Stimulated activated CD8-positive, alpha-beta memory T cell treated with anti-CD3 and anti-CD28 coated beads, Interleukin-7, amount 100 ng/mL, for 4 hours (primary cell): ENCODE measurements around the gene SMIM28.
"Not testable (repeated sequence)": the region's sequence is repeated elsewhere in the genome, so short reads cannot be mapped to it uniquely, and the experiment has no call there.

Source experiments
- DNase-seq, 2 donors: peaks; one replicate each; pipeline ENCODE4 v3.0.0-alpha.2; 2020; ENCODE audit warnings: low read depth in 2 of 2

The SMIM28 gene

DNA sequence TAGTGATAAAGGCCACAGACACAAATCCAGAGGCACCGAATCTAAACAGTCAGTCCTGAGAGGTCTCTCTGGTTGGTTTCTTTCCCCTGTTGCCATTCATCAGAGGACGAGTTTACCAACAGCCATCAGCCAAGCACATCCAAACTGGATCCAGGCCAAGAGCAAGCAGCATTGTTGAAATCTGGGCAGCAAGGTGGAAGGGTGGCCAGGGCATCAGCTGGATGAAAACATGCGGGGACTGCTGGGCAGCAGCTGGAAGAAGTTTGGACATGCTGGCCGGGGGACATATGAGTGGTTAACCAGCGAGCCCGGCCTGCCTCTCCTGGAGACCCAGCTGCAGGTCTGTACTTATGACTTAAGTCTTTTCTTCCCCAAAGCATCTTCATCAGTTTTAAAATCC lies at the start of gene SMIM28:
TSS of gene SMIM28 (plus strand) at position 62 of the 400 bp plus-strand sequence. CDS start at position 230, 168 bp downstream.
- no peak for DNase-seq

DNA sequence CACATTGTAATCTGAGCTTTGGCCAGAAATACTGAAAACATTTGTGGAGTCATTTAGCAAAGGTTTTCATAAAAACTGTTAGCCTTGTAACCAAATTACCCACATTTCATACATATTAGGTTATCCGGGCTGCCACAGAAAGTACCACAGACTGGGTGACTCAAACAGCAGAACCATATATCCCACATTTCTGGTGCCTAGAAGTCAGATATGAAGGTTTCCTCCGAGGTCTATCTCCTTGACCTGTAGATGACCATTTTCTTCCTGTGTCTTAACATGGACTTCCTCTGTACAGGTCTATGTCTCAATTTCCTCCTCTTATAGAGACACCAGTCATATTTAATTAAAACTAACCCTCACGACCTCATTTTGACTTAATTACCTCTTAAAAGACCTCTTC lies 49.5 kb upstream of the SMIM28 start:
- DNase-seq: no peak

DNA sequence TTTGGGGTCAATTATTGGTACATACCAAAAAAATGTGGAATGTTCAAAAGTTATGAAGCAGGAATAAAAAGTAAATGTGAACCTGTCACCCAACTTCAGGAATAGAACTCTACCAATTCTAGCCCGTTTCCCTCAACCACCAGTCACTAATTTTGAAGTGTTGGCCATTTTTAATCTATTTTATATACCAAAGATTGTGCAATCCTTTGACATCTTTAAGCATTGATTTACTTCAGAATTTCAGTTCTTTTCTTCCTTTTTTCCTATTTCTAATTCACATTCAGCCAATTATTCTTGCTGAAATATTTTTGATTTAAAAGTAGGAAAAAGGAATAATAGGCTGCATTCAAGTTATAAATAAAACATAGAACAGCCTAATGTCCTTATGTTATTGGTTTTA lies 46.9 kb upstream of the SMIM28 start:
- DNase-seq: no peak

DNA sequence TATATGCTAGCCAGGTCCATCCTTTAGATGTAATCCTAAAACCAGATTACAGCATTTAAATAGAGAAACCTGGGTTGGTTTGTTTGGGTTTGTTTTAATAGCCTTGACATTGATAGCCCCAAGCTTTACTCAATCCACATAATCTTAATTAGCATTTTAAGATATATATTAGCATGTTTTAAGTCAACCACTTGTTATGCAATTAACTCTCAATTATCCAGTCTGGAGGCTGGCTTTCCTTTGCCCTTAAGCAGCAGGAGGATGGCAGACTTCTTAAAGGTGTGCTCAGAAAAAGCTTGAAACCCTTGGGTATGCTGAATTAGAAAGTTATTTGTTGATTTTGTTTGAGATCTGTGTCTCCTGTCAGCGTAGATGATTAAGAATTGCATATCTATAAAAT lies 46.3 kb upstream of the SMIM28 start:
- DNase-seq: no peak

DNA sequence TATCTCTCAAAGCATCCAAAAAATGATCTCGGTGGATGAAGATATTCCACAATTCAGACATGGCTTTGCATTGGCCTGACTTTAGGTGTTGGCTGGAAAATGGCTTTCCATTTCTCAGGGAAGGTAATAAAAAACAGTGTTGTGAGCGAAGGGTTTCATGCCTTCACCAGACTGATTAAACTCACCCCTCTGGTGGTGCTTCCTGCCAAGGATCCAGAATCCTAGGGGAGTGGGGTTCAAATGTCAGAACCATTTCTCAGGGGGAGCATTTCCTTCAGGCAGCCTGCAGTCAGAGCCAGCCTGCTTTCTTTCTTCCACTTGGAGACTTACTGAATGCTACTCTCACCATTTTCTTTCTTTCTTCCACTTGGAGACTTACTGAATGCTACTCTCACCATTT lies 45.7 kb upstream of the SMIM28 start:
- DNase-seq: no peak

DNA sequence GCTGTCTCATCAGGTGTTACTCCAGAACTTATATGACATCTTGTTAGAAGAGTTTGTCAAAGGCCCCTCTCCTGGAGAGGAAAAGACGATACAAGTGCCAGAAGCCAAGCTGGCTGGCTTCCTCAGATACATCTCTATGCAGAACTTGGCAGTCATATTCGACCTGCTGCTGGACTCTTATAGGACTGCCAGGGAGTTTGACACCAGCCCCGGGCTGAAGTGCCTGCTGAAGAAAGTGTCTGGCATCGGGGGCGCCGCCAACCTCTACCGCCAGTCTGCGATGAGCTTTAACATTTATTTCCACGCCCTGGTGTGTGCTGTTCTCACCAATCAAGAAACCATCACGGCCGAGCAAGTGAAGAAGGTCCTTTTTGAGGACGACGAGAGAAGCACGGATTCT lies 43.7 kb upstream of the SMIM28 start:
- DNase-seq: no peak

DNA sequence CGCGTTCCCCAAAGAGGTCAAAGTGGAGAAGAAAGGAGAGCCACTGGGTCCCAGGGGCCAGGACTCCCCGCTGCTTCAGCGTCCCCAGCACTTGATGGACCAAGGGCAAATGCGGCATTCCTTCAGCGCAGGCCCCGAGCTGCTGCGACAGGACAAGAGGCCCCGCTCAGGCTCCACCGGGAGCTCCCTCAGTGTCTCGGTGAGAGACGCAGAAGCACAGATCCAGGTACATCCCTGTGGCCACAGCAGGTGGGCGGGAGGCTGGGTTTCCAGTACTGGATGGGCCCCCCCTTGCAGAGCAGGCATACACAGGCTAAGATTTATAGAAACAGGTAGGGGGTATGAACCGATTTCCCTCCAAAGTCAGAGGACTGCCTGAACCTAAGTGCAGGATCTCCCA lies 42.7 kb upstream of the SMIM28 start:
- DNase-seq: no peak

DNA sequence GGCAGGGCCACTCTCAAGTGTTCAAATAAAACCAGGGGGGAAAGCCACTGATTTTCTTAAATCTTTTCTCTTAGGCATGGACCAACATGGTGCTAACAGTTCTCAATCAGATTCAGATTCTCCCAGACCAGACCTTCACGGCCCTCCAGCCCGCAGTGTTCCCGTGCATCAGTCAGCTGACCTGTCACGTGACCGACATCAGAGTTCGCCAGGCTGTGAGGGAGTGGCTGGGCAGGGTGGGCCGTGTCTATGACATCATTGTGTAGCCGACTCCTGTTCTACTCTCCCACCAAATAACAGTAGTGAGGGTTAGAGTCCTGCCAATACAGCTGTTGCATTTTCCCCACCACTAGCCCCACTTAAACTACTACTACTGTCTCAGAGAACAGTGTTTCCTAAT lies 41.5 kb upstream of the SMIM28 start:
- no peak for DNase-seq

DNA sequence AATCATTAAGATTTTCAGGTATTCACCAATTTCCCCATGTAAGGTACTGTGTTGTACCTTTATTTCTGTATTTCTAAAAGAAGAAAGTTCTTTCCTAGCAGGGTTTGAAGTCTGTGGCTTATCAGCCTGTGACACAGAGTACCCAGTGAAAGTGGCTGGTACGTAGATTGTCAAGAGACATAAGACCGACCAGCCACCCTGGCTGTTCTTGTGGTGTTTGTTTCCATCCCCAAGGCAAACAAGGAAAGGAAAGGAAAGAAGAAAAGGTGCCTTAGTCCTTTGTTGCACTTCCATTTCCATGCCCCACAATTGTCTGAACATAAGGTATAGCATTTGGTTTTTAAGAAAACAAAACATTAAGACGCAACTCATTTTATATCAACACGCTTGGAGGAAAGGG lies 40.6 kb upstream of the SMIM28 start:
- no peak for DNase-seq

DNA sequence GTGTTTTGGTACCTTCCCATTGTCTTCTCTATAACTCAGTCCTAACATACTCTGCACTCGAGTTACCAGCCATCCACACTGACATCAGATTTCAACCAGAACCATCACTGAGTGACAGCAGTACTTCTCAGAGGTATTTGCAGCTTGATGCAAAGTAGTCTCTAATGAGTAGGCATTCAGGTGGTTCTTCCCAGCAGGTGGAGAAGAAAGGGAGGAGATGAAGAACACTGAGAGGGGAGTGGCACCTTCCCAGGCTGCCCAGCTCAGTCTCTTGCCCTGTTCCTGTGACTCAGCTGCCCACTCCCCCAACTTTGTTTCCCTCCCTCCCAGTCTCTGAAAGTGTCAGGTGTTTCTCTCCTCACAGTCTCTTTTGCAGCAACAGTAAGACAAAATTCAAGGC lies 38.7 kb upstream of the SMIM28 start:
- DNase-seq: no peak

DNA sequence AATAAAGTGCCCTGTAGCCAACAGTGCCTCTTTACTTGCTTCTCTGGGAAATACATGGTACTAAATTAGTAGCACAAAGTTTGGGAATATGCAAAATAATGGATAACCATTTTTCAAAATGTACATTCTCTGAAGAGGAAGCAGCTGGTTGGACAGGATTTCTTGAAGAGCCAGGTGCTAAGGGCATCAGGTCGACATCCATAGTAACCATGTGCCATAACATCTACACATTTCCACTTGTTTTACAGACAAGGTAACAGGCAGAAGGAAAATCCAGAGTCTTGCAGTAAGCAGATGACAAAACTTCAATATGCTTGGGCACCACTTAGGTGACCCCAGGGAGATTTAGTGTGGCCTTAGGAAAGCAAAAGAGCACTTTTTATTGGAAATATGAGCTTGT lies 36.5 kb upstream of the SMIM28 start:
- no peak for DNase-seq

DNA sequence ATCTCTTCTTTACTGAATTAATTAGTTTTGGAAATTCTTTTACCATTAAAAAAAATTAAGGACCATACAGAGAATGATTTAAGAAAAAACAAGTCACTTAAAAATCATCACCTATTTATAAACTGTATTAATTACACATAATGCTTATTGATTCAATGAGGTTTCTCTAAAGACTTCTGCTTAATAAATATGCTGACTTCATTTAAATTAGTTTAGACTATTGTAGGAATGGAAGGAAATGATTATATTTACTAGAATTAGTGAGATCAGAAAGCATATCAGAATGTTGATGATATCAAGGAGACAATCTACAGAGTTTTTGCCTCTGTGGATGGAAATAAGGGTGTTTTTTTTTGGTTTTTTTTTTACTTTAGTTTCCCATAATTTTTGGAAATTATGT lies 34.6 kb upstream of the SMIM28 start:
- no peak for DNase-seq

DNA sequence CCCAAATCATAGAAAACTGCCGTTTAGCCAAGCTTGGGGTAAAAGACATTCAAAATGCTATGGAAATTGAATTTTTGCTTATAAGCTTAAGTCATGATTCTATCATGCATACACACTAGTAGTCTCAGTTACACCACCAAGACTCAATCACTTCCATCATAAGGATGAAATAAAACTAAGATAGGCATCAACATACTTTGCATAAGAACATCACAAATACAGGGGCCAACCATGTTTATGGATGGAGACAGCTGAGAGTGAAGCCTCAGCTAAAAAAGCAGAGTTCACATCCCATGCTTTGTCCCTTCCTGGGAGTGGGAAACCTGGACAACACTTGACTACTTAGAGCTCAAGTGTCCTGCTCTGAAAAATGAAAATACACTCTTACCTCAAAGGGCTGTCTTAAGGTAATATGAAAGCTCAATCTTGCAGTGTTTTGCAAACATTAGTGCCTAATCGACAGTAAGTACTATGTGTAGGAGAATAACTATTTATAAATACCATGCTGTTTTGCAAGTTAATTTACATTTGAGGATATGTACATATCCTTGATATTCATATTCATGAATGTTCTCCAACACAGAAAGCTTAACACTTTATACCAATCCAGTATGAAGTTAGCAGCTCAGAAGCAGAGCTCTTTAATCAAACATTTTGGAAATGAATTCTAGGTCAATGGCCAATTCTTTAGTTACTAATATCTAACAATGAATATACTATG lies 32.0 kb upstream of the SMIM28 start:
- DNase-seq: no peak

DNA sequence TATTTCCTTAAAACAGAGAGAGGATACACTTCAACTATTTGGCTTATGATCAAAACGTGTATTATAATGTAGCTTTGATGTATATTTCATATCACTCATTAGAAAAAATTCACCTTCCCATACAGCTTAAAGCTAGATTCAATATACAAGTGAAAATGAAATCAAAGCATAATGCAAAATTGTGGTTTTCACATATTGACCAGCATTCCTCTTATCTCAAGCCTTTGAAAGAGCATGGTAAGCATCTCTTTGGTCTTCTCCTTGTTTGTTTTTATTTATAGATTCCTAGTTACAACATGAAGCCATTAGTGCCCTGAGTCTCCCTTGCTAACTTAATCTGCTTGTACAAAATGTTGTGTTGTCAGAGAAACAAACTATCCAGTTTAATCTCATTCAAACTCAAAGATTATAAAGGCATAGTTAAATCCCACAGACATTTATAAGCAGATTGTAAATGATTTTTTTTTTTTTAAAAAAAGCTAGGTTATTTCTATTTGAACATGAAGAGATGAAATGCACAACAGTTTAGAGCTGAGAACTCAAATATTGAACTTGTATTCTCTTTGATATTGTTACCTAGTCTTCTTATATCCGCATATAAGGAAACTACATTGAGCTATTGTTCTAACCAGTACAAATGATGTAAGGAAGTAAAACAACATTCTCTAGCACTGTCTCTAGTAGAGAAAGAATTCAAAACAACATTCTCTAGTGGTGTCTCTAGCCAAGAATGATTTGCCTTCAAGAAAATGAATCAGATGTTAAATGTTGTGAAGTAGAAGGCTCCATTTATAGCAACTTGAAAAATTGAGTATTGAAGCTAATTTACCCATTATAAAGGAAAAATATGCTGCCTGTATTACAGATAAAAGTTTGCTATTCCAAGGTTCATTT lies 31.2 kb upstream of the SMIM28 start:
- no peak for DNase-seq

DNA sequence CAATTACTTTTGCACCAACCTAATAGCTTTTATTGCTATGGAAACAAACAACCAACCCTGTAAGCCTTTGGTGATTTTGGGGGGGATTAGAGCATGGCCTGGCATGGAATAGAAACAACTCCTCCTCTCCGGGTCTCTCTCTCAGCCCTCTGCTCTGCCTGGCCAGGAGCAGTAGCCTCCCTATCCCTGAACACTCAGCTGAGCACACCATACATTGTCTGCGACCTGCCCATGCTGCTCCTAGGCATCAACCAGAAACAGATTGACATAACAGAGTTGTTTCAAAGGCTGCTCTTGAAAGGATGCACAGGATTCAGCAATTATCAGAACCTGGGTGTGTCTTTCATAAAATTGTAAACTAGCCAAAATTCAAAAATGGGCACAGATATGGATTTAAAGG lies 29.8 kb upstream of the SMIM28 start:
- DNase-seq: no peak

DNA sequence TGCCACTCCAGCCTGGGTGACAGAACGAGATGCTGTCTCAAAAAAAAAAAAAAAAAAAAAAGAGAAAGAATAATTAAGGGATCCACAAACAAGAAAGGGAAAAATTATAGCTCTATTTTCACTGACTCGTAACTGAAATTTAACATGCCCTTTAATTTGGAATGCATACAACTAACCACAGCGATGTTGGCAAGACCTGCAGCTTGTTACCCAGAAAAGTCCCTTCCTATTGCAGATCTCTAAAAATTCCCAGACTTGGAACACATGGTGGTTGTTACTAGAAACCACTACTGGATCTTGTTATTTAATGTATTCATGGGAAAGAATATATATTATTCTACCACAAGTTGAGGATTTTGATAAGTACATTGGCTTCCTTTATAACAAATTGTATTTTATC lies 27.8 kb upstream of the SMIM28 start:
- no peak for DNase-seq

DNA sequence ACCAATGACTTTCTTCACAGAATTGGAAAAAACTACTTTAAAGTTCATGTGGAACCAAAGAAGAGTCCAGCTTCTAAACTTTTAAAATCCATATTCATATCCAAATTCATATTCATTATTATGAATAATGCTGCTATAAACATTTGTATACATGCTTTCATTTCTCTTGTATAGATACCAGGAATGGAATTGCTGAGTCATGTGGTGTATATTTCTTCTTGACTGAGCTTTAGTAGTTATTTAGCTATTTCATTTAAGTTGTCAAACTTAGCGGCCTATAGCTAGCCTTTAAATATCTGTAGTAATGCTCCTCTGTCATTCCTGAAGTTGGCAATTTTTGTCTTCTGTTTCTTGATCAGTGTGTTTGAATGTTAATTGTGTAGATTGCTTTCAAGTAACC lies 19.8 kb upstream of the SMIM28 start:
- DNase-seq: no peak

DNA sequence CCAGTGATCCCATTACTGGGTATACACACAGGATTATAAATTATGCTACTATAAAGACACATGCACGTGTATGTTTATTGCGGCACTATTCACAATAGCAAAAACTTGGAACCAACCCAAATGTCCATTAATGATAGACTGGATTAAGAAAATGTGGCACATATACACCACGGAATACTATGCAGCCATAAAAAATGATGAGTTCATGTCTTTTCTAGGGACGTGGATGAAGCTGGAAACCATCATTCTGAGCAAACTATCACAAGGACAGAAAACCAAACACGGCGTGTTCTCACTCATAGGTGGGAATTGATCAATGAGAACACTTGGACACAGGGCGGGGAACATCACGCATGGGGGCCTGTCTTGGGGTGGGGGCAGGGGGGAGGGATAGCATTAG lies 9.0 kb upstream of the SMIM28 start:
- not testable (repeated sequence) for DNase-seq

DNA sequence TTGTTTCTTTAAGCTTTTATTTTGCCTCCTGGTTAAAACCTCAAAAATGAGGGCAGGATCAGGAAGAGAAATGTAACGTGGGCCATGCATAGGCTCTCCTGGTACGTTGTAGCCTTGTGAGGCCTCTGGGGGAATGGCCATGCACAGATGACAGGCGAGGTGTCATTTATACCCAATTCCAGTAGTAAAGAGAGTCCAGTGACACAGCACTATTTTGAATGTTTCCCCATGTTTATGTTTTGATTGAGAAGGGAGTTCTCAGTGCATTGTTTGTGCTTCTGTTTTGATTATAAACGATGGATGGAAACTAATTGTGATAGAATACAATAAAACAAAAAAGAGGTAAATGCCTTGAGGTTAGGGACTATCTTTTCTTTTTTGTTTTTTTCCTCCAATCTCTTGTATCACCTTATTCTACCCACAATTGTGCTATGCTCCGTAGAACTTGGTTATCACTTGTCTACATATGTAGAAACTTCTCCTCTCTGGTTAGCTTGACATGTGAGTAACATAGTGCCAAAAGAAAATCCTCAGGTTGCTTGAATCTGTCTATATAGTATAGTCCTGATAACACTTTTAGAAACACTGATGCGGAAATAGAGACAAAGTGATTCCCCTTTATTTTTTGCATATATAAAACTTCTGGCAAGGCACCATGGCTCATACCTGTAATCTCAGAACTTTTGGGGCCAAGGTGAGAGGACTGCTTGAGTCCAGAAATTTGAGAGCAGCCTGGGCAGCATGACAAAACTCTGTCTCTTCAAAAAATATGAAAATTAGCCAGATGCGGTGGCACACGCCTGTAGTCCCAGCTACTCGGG lies 6.9 kb upstream of the SMIM28 start:
- no peak for DNase-seq

DNA sequence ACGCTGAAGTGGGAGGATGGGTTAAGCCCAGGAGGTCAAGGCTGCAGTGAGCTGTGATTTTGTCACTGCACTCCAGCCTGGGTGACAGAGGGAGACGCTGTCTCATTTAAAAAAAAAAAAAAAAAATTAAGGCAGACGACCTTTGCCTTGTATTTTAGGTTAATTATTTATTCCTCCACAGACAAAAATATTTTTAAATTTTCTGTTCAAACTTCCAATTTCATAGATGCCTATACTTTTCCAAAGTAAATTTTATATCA lies 6.3 kb upstream of the SMIM28 start:
- no peak for DNase-seq

DNA sequence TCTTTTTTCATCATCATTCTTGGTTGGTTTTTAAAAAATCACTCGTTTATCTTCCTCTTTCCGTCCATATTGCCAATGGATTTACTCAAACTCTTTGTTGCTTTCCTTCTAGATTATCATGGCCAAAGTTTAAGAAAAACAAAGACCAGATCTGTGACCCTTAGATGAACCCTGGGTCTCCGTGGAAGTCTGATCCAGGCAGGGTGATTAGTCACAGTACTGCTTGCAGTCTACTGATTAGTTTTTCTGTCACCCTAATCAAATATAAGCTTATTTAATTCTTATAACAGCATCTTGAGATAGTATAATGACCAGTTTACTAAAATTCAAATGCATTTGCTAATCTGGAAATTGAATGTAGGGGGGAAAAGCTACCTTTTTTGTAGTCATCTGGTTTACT lies 6.0 kb upstream of the SMIM28 start:
- DNase-seq: no peak

DNA sequence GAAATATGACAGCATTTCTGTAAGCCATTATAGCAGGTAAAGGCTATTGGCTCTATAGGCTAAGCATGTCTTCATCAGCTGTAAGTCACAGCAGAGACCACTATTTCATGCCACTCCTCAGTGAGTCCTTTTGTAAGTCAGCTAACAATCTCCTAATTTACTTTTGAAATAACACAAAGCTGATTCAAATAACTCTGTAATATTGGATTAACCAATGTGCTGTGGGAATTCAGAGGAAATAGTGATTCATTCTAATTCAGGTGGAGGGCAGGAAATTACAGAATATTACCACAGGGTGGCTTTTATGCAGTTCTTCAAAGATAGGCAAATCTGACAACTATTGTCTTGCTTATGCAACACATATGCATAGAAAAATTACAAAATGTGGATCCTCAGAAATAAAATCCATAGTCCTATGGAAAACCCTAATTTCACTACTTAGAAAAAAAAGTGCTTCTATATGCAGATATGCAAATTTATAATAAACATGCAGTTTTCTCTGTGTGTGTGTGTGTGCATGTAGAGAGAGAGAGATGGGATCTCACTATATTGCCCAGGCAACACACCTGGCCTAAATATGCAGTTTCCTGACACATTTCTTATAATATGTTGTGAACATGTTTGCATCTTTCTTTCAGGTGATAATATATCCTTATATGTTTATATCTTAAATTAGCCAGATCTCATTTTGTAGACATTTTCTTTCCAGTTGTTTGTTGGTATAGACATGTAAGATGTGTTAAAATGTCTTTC lies 4.8 kb upstream of the SMIM28 start:
- no peak for DNase-seq
